HCT116 (cell line): Measurements from ENCODE around the gene IGFBPL1. TPM values are rescaled to one million over a fixed set of nuclear protein-coding genes. Genes with fewer than 3 reads are reported as not detected.

ENCODE experiments used
- ATAC-seq: fragments of 200-7000 bp; cut with Tn5 transposase; 2 replicates; pipeline ENCODE4 v1.9.1; 2020; ENCODE audit warnings: mild to moderate bottlenecking, moderate library complexity
- BruUV-seq: library from RNA; stranded (reverse); fragments of 400-500 nt; replicated peaks from 2 replicates; lab custom pipeline; 2021; lab: Mats Ljungman, UMichigan
- CTCF ChIA-PET: fragments of 300-600 bp; sonication (Branson Sonifier 250); formaldehyde crosslinking; loops from one replicate; lab custom pipeline; 2021; ENCODE audit warnings: antibody characterized with exemption; lab: Charles Lee
- POLR2A ChIA-PET: fragments of 300-600, 350-600 bp; sonication (Branson Sonifier 250); formaldehyde crosslinking; loops from one replicate; lab custom pipeline; 2021; ENCODE audit warnings: antibody characterized with exemption; lab: Charles Lee
- RAD21 ChIA-PET, 2 experiments: fragments of 300-600 bp; sonication (Branson Sonifier 250); formaldehyde crosslinking; loops; one replicate each; lab custom pipeline; 2023; ENCODE audit warnings: low total read pairs in 2 of 2; ENCODE audit not compliant: uncharacterized antibody in 2 of 2, unreplicated experiment in 2 of 2, low non-redundant PET in 1 of 2; lab: Charles Lee
- DNase-seq: peaks from one replicate; pipeline ENCODE4 v3.0.0-alpha.2; 2010; ENCODE audit warnings: low read depth, low spot score
- H2AFZ ChIP-seq: fragments of 200-600 bp; shearing (Covaris generic), sonication (generic); 2 replicates; pipeline ENCODE4 v1.6.1; 2017; ENCODE audit warnings: low read depth, mixed run types, mixed read lengths, antibody characterized with exemption, low read length; ENCODE audit not compliant: poor library complexity, severe bottlenecking
- H3K27ac ChIP-seq: 2 replicates; pipeline ENCODE4 v1.5.1; 2012; ENCODE audit warnings: low read depth, low read length
- H3K27me3 ChIP-seq: fragments of 200-600 bp; sonication (generic); 2 replicates; pipeline ENCODE4 v1.6.1; 2016; ENCODE audit warnings: mixed run types, low read length, mixed read lengths; ENCODE audit not compliant: insufficient read depth
- H3K36me3 ChIP-seq, 2 experiments: fragments of 200-500 bp in 1 of 2; fragments of 200-600 bp in 1 of 2; sonication (Bioruptor generic) in 1 of 2; sonication (generic) in 1 of 2; 2 replicates each; pipeline versions ENCODE4 v1.5.1 to v1.6.1; 2014 to 2016; ENCODE audit warnings: low read length in 2 of 2, inconsistent platforms in 1 of 2, mixed read lengths in 1 of 2, mixed run types in 1 of 2; ENCODE audit not compliant: insufficient read depth in 2 of 2, control insufficient read depth in 1 of 2
- H3K4me1 ChIP-seq, 2 experiments: fragments of 200-600 bp in 1 of 2; sonication (generic) in 1 of 2; 2 replicates each; pipeline versions ENCODE4 v1.5.1 to v1.6.1; 2012 to 2017; ENCODE audit warnings: low read length in 2 of 2, inconsistent platforms in 1 of 2, mild to moderate bottlenecking in 1 of 2, mixed read lengths in 1 of 2, mixed run types in 1 of 2, moderate library complexity in 1 of 2; ENCODE audit not compliant: insufficient read depth in 2 of 2, control insufficient read depth in 1 of 2
- H3K4me2 ChIP-seq: fragments of 200-600 bp; sonication (generic); 2 replicates; pipeline ENCODE4 v1.6.1; 2017; ENCODE audit warnings: mixed run types, low read length, mixed read lengths
- H3K4me3 ChIP-seq, 2 experiments: fragments of 200-600 bp in 1 of 2; sonication (generic) in 1 of 2; replicated peaks in 1 of 2; 2 replicates each; pipeline ENCODE4 v1.5.1; 2011 to 2016; ENCODE audit warnings: low read length in 2 of 2, control low read depth in 1 of 2, low read depth in 1 of 2, mild to moderate bottlenecking in 1 of 2, mixed read lengths in 1 of 2, mixed run types in 1 of 2
- H3K79me2 ChIP-seq: fragments of 200-600 bp; sonication (generic); 2 replicates; pipeline ENCODE4 v1.6.1; 2017; ENCODE audit warnings: mild to moderate bottlenecking, mixed run types, low read length, moderate library complexity, mixed read lengths; ENCODE audit not compliant: insufficient read depth
- H3K9ac ChIP-seq: fragments of 200-600 bp; sonication (generic); 2 replicates; pipeline ENCODE4 v1.6.1; 2016; ENCODE audit warnings: low read length, mixed read lengths
- H3K9me2 ChIP-seq: fragments of 200-600 bp; sonication (generic), shearing (Covaris generic); 2 replicates; pipeline ENCODE4 v1.6.1; 2017; ENCODE audit warnings: mixed run types, mild to moderate bottlenecking, moderate library complexity; ENCODE audit not compliant: insufficient read depth
- H3K9me3 ChIP-seq, 2 experiments: fragments of 200-500 bp in 1 of 2; fragments of 200-600 bp in 1 of 2; sonication (Bioruptor generic) in 1 of 2; sonication (generic) in 1 of 2; 2 replicates each; pipeline ENCODE4 v1.6.1; 2014 to 2017; ENCODE audit warnings: low read length in 2 of 2, mixed read lengths in 2 of 2, inconsistent platforms in 1 of 2, low read depth in 1 of 2, mild to moderate bottlenecking in 1 of 2, mixed run types in 1 of 2, moderate library complexity in 1 of 2; ENCODE audit not compliant: control insufficient read depth in 1 of 2, insufficient read depth in 1 of 2
- H4K20me1 ChIP-seq: fragments of 200-600 bp; sonication (generic), shearing (Covaris generic); 2 replicates; pipeline ENCODE4 v1.6.1; 2017; ENCODE audit warnings: mixed run types, mild to moderate bottlenecking, moderate library complexity; ENCODE audit not compliant: insufficient read depth
- CBX3 ChIP-seq: IDR thresholded peaks from 2 replicates; pipeline ENCODE4 v1.6.1; 2012; ENCODE audit warnings: low read depth
- CEBPB ChIP-seq: IDR thresholded peaks from 2 replicates; pipeline ENCODE4 v1.6.1; 2012; ENCODE audit warnings: low read depth
- ELF1 ChIP-seq: IDR thresholded peaks from 2 replicates; pipeline ENCODE4 v1.6.1; 2012; ENCODE audit warnings: low read depth, borderline replicate concordance
- FOSL1 ChIP-seq: IDR thresholded peaks from 2 replicates; pipeline ENCODE4 v1.6.1; 2012; ENCODE audit warnings: low read depth
- POLR2A ChIP-seq: IDR thresholded peaks from 2 replicates; pipeline ENCODE4 v1.7.0; 2011; ENCODE audit warnings: borderline replicate concordance; ENCODE audit not compliant: insufficient read depth, insufficient read length; ENCODE audit errors: extremely low read depth
- POLR2AphosphoS5 ChIP-seq: IDR thresholded peaks from 2 replicates; pipeline ENCODE4 v1.6.1; 2011; ENCODE audit warnings: mild to moderate bottlenecking, low read depth, low read length, moderate library complexity
- SRF ChIP-seq: IDR thresholded peaks from 2 replicates; pipeline ENCODE4 v1.6.1; 2012; ENCODE audit warnings: low read depth
- TCF7L2 ChIP-seq: IDR thresholded peaks from 2 replicates; pipeline ENCODE4 v1.7.0; 2011; ENCODE audit warnings: borderline replicate concordance, inconsistent platforms; ENCODE audit not compliant: insufficient read depth, insufficient read length; ENCODE audit errors: extremely low read depth
- YY1 ChIP-seq: IDR thresholded peaks from 2 replicates; pipeline ENCODE4 v1.6.1; 2011; ENCODE audit warnings: low read length, low read depth, moderate library complexity, mild to moderate bottlenecking; ENCODE audit not compliant: insufficient replicate concordance; ENCODE audit errors: extremely low read depth
- ZFX ChIP-seq: fragments of 450-650 bp; IDR thresholded peaks from 2 replicates; pipeline ENCODE4 v1.6.1; 2017
- ZNF274 ChIP-seq: fragments of 200-500 bp; sonication (Bioruptor generic); IDR thresholded peaks from 2 replicates; pipeline ENCODE4 v1.6.1; 2014; ENCODE audit warnings: mild to moderate bottlenecking, low read depth, low read length, inconsistent platforms
- intact Hi-C: fragments of 100-400 bp; cut with micrococcal nuclease; formaldehyde crosslinking; loops from 2 replicates; pipeline ENCODE4 v1.10.0; 2022
- total RNA-seq: library from RNA; stranded (reverse); gene quantifications from one replicate; pipeline ENCODE4 v1.2.1, GENCODE V29; 2021; ENCODE audit not compliant: unreplicated experiment
- TF ChIP-seq, protein P1 (sequence below), 3 experiments: fragments of 200-600 bp in 1 of 3; sonication (generic) in 1 of 3; IDR thresholded peaks in 2 of 3; conservative IDR thresholded peaks in 1 of 3; 2 replicates each; pipeline ENCODE4 v1.5.1; 2012 to 2017; ENCODE audit warnings: low read depth in 2 of 3, low read length in 2 of 3, antibody characterized with exemption in 1 of 3, borderline replicate concordance in 1 of 3, control low read depth in 1 of 3, mild to moderate bottlenecking in 1 of 3, mixed read lengths in 1 of 3, mixed run types in 1 of 3, moderate library complexity in 1 of 3; ENCODE audit not compliant: insufficient read depth in 1 of 3
- TF ChIP-seq, protein P2 (sequence below): IDR thresholded peaks from 2 replicates; pipeline ENCODE4 v1.6.1; 2012; ENCODE audit warnings: low read depth

IGFBPL1 gene
- total RNA-seq, 1 experiment from 2014 or later, result not detected

- no peak for TF ChIP-seq CBX3
- TF ChIP-seq, protein P1, sequence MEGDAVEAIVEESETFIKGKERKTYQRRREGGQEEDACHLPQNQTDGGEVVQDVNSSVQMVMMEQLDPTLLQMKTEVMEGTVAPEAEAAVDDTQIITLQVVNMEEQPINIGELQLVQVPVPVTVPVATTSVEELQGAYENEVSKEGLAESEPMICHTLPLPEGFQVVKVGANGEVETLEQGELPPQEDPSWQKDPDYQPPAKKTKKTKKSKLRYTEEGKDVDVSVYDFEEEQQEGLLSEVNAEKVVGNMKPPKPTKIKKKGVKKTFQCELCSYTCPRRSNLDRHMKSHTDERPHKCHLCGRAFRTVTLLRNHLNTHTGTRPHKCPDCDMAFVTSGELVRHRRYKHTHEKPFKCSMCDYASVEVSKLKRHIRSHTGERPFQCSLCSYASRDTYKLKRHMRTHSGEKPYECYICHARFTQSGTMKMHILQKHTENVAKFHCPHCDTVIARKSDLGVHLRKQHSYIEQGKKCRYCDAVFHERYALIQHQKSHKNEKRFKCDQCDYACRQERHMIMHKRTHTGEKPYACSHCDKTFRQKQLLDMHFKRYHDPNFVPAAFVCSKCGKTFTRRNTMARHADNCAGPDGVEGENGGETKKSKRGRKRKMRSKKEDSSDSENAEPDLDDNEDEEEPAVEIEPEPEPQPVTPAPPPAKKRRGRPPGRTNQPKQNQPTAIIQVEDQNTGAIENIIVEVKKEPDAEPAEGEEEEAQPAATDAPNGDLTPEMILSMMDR (IDR thresholded peaks at IDR 0.05 in 2 of 3, conservative IDR thresholded peaks at IDR 0.05 in 1 of 3; ENCODE audit: borderline replicate concordance in 1 of 3, insufficient read depth in 1 of 3, low read depth in 2 of 3, low read length in 2 of 3), result no peak
- no peak for TF ChIP-seq CEBPB
- TF ChIP-seq SRF, result no peak
- TF ChIP-seq ELF1, result no peak
These were observed 50.6 kb downstream of the IGFBPL1 start (continued) for GRCh38 chr9:38373679-38374078.

DNA sequence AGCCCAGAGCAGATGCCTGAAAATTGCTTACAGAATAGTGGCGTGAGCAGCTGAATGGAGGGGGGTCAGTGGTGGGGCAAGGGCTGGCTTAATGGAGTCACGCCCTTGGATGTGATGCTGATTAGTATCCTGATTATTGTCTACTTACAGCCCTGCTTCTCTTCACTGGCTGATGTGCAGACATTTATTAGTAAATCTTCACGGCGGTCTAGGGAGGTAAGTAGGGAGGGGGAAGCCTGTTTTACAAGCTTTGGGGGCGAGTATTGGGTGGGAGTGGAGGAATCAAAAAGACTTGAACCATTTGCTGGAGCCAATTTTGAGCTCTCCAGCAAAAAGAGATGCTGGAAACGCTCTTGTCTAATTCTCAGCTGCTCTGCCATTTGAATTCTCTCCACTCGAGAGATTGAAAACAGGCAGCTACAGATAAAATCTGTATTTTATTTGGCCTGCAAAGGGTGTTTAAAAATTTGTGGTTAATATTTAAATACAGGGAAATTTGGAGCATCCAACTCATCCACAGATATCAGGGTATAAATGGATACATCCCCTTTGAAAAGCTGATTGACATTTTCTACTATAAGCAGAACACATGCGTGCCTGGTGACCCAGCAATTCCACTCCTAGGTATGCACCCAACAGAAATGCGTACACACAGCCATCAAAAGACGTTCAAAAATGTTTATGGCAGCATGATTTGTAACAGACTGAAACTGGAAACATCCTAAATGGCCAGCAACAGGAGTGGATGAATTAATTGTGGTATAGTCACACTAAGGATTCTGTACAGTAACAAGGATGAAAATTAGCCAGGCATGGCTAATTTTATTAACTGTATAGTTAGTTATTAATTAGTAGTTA, 51.3 kb downstream of the IGFBPL1 start:
- TF ChIP-seq ZFX (no peak), ELF1 (no peak), FOSL1 (no peak), YY1 (no peak), POLR2AphosphoS5 (no peak), ZNF274 (no peak), TCF7L2 (no peak), CEBPB (no peak), POLR2A (no peak)
- TF ChIP-seq, protein P2, sequence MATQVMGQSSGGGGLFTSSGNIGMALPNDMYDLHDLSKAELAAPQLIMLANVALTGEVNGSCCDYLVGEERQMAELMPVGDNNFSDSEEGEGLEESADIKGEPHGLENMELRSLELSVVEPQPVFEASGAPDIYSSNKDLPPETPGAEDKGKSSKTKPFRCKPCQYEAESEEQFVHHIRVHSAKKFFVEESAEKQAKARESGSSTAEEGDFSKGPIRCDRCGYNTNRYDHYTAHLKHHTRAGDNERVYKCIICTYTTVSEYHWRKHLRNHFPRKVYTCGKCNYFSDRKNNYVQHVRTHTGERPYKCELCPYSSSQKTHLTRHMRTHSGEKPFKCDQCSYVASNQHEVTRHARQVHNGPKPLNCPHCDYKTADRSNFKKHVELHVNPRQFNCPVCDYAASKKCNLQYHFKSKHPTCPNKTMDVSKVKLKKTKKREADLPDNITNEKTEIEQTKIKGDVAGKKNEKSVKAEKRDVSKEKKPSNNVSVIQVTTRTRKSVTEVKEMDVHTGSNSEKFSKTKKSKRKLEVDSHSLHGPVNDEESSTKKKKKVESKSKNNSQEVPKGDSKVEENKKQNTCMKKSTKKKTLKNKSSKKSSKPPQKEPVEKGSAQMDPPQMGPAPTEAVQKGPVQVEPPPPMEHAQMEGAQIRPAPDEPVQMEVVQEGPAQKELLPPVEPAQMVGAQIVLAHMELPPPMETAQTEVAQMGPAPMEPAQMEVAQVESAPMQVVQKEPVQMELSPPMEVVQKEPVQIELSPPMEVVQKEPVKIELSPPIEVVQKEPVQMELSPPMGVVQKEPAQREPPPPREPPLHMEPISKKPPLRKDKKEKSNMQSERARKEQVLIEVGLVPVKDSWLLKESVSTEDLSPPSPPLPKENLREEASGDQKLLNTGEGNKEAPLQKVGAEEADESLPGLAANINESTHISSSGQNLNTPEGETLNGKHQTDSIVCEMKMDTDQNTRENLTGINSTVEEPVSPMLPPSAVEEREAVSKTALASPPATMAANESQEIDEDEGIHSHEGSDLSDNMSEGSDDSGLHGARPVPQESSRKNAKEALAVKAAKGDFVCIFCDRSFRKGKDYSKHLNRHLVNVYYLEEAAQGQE, result no peak
- TF ChIP-seq, protein P1 (IDR thresholded peaks at IDR 0.05 in 2 of 3, conservative IDR thresholded peaks at IDR 0.05 in 1 of 3; ENCODE audit: borderline replicate concordance in 1 of 3, insufficient read depth in 1 of 3, low read depth in 2 of 3, low read length in 2 of 3), result no peak
- intact Hi-C loops, result no loop called here
- ATAC-seq (no peak), DNase-seq (no peak)
- ChIA-PET RAD21 (no interaction called here), POLR2A (no interaction called here), CTCF (interaction anchor here (0.7 kb wide), 1 partner anchor 29 kb away, joined by 3 read pairs; no protein-coding TSS in a partner anchor)
- Histone ChIP-seq H3K4me1 (no peaks in the 10 kb centered on the region), H2AFZ (no peak overlapping the region), H3K9ac (no peak overlapping the region), H3K4me3 (no peak overlapping the region), H3K9me3 (no peaks in the 10 kb centered on the region), H3K9me2 (no peaks in the 10 kb centered on the region), H3K27ac (no peak overlapping the region), H3K4me2 (no peak overlapping the region), H4K20me1 (no peaks in the 10 kb centered on the region), H3K36me3 (no peaks in the 10 kb centered on the region), H3K27me3 (no peaks in the 10 kb centered on the region; the same call in 1 of the 2 replicates), H3K79me2 (no peaks in the 10 kb centered on the region)
- no TSS peak for BruUV-seq
